Lung (tissue), 12 donors: ENCODE data around the gene KRTAP5-9. TPM values are rescaled to one million over a fixed set of nuclear protein-coding genes. Genes with fewer than 3 reads are reported as not detected.

Experiments
- ATAC-seq: fragments of 200-7000 bp; cut with Tn5 transposase; one replicate; pipeline ENCODE4 v1.9.1; 2020; ENCODE audit warnings: moderate number of reproducible peaks; ENCODE audit not compliant: insufficient read depth, low FRiP score
- DNase-seq, 3 donors: peaks; one replicate each; pipeline ENCODE4 v3.0.0-alpha.2; 2013 to 2017
- H3K27ac ChIP-seq, 2 donors: one replicate each; pipeline ENCODE4 v1.5.1; 2013; ENCODE audit warnings: mild to moderate bottlenecking in 2 of 2, moderate library complexity in 2 of 2, control low read depth in 1 of 2, inconsistent platforms in 1 of 2, low read depth in 1 of 2, low read length in 1 of 2
- H3K27me3 ChIP-seq, 3 donors: one replicate each; pipeline ENCODE4 v1.5.1; 2013; ENCODE audit warnings: low read length in 2 of 3; ENCODE audit not compliant: control insufficient read depth in 3 of 3, insufficient read depth in 3 of 3
- H3K36me3 ChIP-seq, 4 donors: one replicate each; pipeline ENCODE4 v1.5.1; 2013; ENCODE audit warnings: low read length in 4 of 4, mild to moderate bottlenecking in 1 of 4, moderate library complexity in 1 of 4; ENCODE audit not compliant: control insufficient read depth in 4 of 4, insufficient read depth in 4 of 4
- H3K4me1 ChIP-seq, 5 donors: one replicate each; pipeline ENCODE4 v1.5.1; 2013; ENCODE audit warnings: low read length in 5 of 5, mild to moderate bottlenecking in 2 of 5, moderate library complexity in 1 of 5; ENCODE audit not compliant: control insufficient read depth in 5 of 5, insufficient read depth in 5 of 5
- H3K4me3 ChIP-seq: one replicate; pipeline ENCODE4 v1.5.1; 2013; ENCODE audit warnings: mild to moderate bottlenecking, control low read depth, moderate library complexity
- H3K9ac ChIP-seq, 2 donors: one replicate each; pipeline ENCODE4 v1.5.1; 2013; ENCODE audit warnings: low read length in 2 of 2, control low read depth in 1 of 2; ENCODE audit not compliant: insufficient read depth in 1 of 2
- H3K9me3 ChIP-seq, 4 donors: one replicate each; pipeline ENCODE4 v1.5.1; 2013; ENCODE audit warnings: low read length in 3 of 4, mild to moderate bottlenecking in 1 of 4, moderate library complexity in 1 of 4; ENCODE audit not compliant: control insufficient read depth in 4 of 4, insufficient read depth in 3 of 4
- WGBS, 2 donors: extraction: QIAGEN DNeasy Blood & Tissue Kit; methylation state at CpG; one replicate each; pipeline ENCODE4 v1.1.7; 2013; 5-methylcytosine and 5-hydroxymethylcytosine counted together
- polyA plus RNA-seq, 2 donors: library from polyadenylated mRNA; stranded (reverse); fragments of 200-250 nt; gene quantifications; one replicate each; pipeline ENCODE4 v1.2.1, GENCODE V29; 2013
- total RNA-seq, 2 donors: library from RNA; depleted of rRNA in 1 of 2; stranded (reverse); fragments of >200 nt in 1 of 2; gene quantifications; one replicate each; pipeline ENCODE4 v1.2.1, GENCODE V29; 2014 to 2021
- TF ChIP-seq, protein P1 (sequence below): IDR thresholded peaks from 2 replicates; pipeline ENCODE4 v1.5.1; 2012; ENCODE audit warnings: mild to moderate bottlenecking; ENCODE audit errors: control extremely low read depth, extremely low read depth
- donor health status: control.
- donor health status: control.
- donor health status: Bipolar disorder and iron deficiency.
- donor health status: healthy.
- donor health status: DM: yes; HTN: yes; CAD: no.

KRTAP5-9 gene
- total and polyA plus RNA-seq, 4 donors: 0.13 to 0.52 (median 0.29) TPM

GRCh38 chr11:71562120-71562519 is 13.9 kb downstream of the KRTAP5-9 start:
- ATAC-seq (no peak), DNase-seq (no peak)
- Histone ChIP-seq H3K4me3 (no peak overlapping the region), H3K27ac (no peak overlapping the region), H3K4me1 (peaks cover 0 to 6% (median 0%) of the 10 kb centered on the region in 5 donors), H3K9ac (no peak overlapping the region), H3K27me3 (peaks cover 0 to 9% (median 6%) of the 10 kb centered on the region in 3 donors), H3K9me3 (peaks cover 0 to 3% (median 0%) of the 10 kb centered on the region in 4 donors), H3K36me3 (no peaks in the 10 kb centered on the region)
- TF ChIP-seq, protein P1, sequence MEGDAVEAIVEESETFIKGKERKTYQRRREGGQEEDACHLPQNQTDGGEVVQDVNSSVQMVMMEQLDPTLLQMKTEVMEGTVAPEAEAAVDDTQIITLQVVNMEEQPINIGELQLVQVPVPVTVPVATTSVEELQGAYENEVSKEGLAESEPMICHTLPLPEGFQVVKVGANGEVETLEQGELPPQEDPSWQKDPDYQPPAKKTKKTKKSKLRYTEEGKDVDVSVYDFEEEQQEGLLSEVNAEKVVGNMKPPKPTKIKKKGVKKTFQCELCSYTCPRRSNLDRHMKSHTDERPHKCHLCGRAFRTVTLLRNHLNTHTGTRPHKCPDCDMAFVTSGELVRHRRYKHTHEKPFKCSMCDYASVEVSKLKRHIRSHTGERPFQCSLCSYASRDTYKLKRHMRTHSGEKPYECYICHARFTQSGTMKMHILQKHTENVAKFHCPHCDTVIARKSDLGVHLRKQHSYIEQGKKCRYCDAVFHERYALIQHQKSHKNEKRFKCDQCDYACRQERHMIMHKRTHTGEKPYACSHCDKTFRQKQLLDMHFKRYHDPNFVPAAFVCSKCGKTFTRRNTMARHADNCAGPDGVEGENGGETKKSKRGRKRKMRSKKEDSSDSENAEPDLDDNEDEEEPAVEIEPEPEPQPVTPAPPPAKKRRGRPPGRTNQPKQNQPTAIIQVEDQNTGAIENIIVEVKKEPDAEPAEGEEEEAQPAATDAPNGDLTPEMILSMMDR: no peak

- Histone ChIP-seq H3K4me3 (no peak overlapping the region), H3K36me3 (no peaks in the 10 kb centered on the region), H3K4me1 (peaks cover 0 to 6% (median 0%) of the 10 kb centered on the region in 5 donors), H3K27me3 (peaks cover 0 to 9% (median 6%) of the 10 kb centered on the region in 3 donors), H3K9me3 (peaks cover 0 to 3% (median 0%) of the 10 kb centered on the region in 4 donors), H3K9ac (no peak overlapping the region), H3K27ac (no peak overlapping the region)
- TF ChIP-seq, protein P1: peak; percentile 32
- 8 to 13% methylated on average over 8 of the region's 8 CpGs for WGBS, 2 donors
- DNase-seq (peak in 2 of 3 donors; percentile 5 to 22), ATAC-seq (no peak)
Observed at GRCh38 chr11:71563406-71563805, 15.2 kb downstream of the KRTAP5-9 start.

- H3K4me3 ChIP-seq: no peak overlapping the region
- DNase-seq (no peak), ATAC-seq (no peak)
- H3K4me1 ChIP-seq: peaks cover 0 to 6% (median 0%) of the 10 kb centered on the region in 5 donors
- H3K36me3 ChIP-seq: no peaks in the 10 kb centered on the region
- TF ChIP-seq, protein P1: no peak
- peaks cover 0 to 3% (median 0%) of the 10 kb centered on the region in 4 donors for H3K9me3 ChIP-seq
- peaks cover 0 to 9% (median 6%) of the 10 kb centered on the region in 3 donors for H3K27me3 ChIP-seq
- WGBS, 2 donors: 80 to 89% methylated on average over 4 of the region's 4 CpGs
- no peak overlapping the region for H3K27ac ChIP-seq
- no peak overlapping the region for H3K9ac ChIP-seq
Observed at GRCh38 chr11:71564430-71564829, 16.2 kb downstream of the KRTAP5-9 start.

- no peak for DNase-seq
- H3K4me3 ChIP-seq: no peak within 1 kb of the TSS
- no peak for ATAC-seq
- TF ChIP-seq, protein P1: no peak
- H3K4me1 ChIP-seq: peaks cover 0 to 6% (median 0%) of the 10 kb centered on the region in 5 donors
- H3K27me3 ChIP-seq: peaks cover 0 to 9% (median 6%) of the 10 kb centered on the region in 3 donors
- WGBS, 2 donors: 53 to 64% methylated on average over 5 of the region's 5 CpGs
- peaks cover 0 to 3% (median 0%) of the 10 kb centered on the region in 4 donors for H3K9me3 ChIP-seq
- no peaks in the 10 kb centered on the region for H3K36me3 ChIP-seq
- H3K9ac ChIP-seq: no peak within 1 kb of the TSS
- no peak within 1 kb of the TSS for H3K27ac ChIP-seq
Observed at GRCh38 chr11:71565263-71565662, 17.0 kb downstream of the KRTAP5-9 start, which contains the start of gene KRTAP5-10. Gene KRTAP5-10 (plus strand): TSS chr11:71565563. CDS start chr11:71565588, 25 bp downstream.
